K562 (cell line): Measurements from ENCODE around the gene ZNF235. TPM values are rescaled to one million over a fixed set of nuclear protein-coding genes. Genes with fewer than 3 reads are reported as not detected.

Source experiments
- ATAC-seq: fragments of 200-7000 bp; cut with Tn5 transposase; 3 replicates; pipeline ENCODE4 v1.9.1; 2020; ENCODE audit warnings: moderate library complexity
- BruUV-seq: library from RNA; stranded (reverse); fragments of 400-500 nt; replicated peaks from 2 replicates; lab custom pipeline; 2021; lab: Mats Ljungman, UMichigan
- CTCF ChIA-PET: fragments of 300-600 bp; formaldehyde crosslinking; extraction: SDS; loops from one replicate; lab custom pipeline; 2021; ENCODE audit warnings: low intra/inter-chr PET ratio; lab: Yijun Ruan, JAX
- POLR2A ChIA-PET: fragments of 300-600, 350-650 bp; sonication (Branson Sonifier 250); formaldehyde crosslinking; extraction: SDS; loops from one replicate; lab custom pipeline; 2021; ENCODE audit warnings: antibody characterized with exemption, inconsistent platforms; lab: Yijun Ruan, JAX
- DNase-seq, 4 experiments: peaks; one replicate each; pipeline versions ENCODE4 v3.0.0 to v3.0.0-alpha.2; 2011 to 2018; ENCODE audit warnings: low spot score in 3 of 4, mixed read lengths in 3 of 4; ENCODE audit errors: extremely low read depth in 1 of 4
- FAIRE-seq: peaks from 2 replicates; lab custom pipeline; 2011; peaks lifted over from hg19 to GRCh38; lab: Jason Lieb, UNC
- H2AFZ ChIP-seq: 2 replicates; pipeline ENCODE4 v1.6.0; 2011; ENCODE audit warnings: low read depth, low read length, control low read depth, inconsistent platforms
- H3K27ac ChIP-seq: fragments of 200-600 bp; 3 replicates; pipeline ENCODE4 v1.8.0; 2011; ENCODE audit warnings: low read depth, mild to moderate bottlenecking, control low read depth, inconsistent platforms, low read length, moderate library complexity, mixed read lengths; ENCODE audit errors: extremely low read depth
- H3K27me3 ChIP-seq, 2 experiments: fragments of 300-600 bp in 1 of 2; 2 replicates in 1 of 2; 3 replicates in 1 of 2; pipeline versions ENCODE4 v1.6.0 to v1.8.0; 2011; ENCODE audit warnings: inconsistent platforms in 2 of 2, low read length in 2 of 2, mild to moderate bottlenecking in 1 of 2, mixed read lengths in 1 of 2, moderate library complexity in 1 of 2; ENCODE audit not compliant: control insufficient read depth in 2 of 2, insufficient read depth in 2 of 2
- H3K36me3 ChIP-seq: fragments of 300-600 bp; 3 replicates; pipeline ENCODE4 v1.8.0; 2011; ENCODE audit warnings: mild to moderate bottlenecking, low read length, inconsistent platforms; ENCODE audit not compliant: control insufficient read depth, insufficient read depth
- H3K4me1 ChIP-seq, 2 experiments: fragments of 200-600 bp in 1 of 2; replicated peaks in 1 of 2; 2 replicates in 1 of 2; 3 replicates in 1 of 2; pipeline versions ENCODE4 v1.5.1 to v1.8.0; 2011; ENCODE audit warnings: inconsistent platforms in 2 of 2, low read length in 2 of 2, mild to moderate bottlenecking in 1 of 2, mixed read lengths in 1 of 2, moderate library complexity in 1 of 2; ENCODE audit not compliant: control insufficient read depth in 2 of 2, insufficient read depth in 2 of 2
- H3K4me2 ChIP-seq: 2 replicates; pipeline ENCODE4 v1.6.1; 2011; ENCODE audit warnings: low read length, control low read depth, inconsistent platforms, mixed read lengths; ENCODE audit not compliant: insufficient read depth
- H3K4me3 ChIP-seq: fragments of 200-600 bp; sonication (generic), shearing (Covaris generic); 2 replicates; pipeline ENCODE4 v1.5.1; 2016; ENCODE audit warnings: control low read depth, inconsistent platforms
- H3K79me2 ChIP-seq: fragments of 200-600 bp; 3 replicates; pipeline ENCODE4 v1.8.0; 2011; ENCODE audit warnings: low read length, inconsistent platforms; ENCODE audit not compliant: control insufficient read depth, insufficient read depth
- H3K9ac ChIP-seq, 2 experiments: 2 replicates each; pipeline versions ENCODE4 v1.6.0 to v1.6.1; 2011; ENCODE audit warnings: low read depth in 2 of 2, low read length in 2 of 2, control low read depth in 1 of 2, inconsistent platforms in 1 of 2, mild to moderate bottlenecking in 1 of 2, mixed read lengths in 1 of 2; ENCODE audit not compliant: insufficient read depth in 1 of 2
- H3K9me1 ChIP-seq: one replicate; pipeline ENCODE4 v1.6.0; 2011; ENCODE audit warnings: inconsistent platforms, mild to moderate bottlenecking, low read length, moderate library complexity; ENCODE audit not compliant: control insufficient read depth, insufficient read depth
- H3K9me3 ChIP-seq: replicated peaks from 2 replicates; pipeline ENCODE4 v1.5.1; 2011; ENCODE audit warnings: low read depth, low read length, inconsistent platforms; ENCODE audit not compliant: control insufficient read depth, insufficient read depth
- H4K20me1 ChIP-seq: replicated peaks from 2 replicates; pipeline ENCODE4 v1.6.1; 2011; ENCODE audit warnings: low read length, inconsistent platforms, mixed read lengths; ENCODE audit not compliant: control insufficient read depth, insufficient read depth
- HDAC3 ChIP-seq: fragments of 450-650 bp; IDR thresholded peaks from 2 replicates; pipeline ENCODE4 v1.6.1; 2018; ENCODE audit warnings: borderline replicate concordance, mild to moderate bottlenecking, moderate library complexity; ENCODE audit not compliant: partially characterized antibody
- JUN ChIP-seq, 2 experiments: sonication (generic) in 1 of 2; formaldehyde crosslinking in 1 of 2; IDR thresholded peaks; 2 replicates each; pipeline versions ENCODE4 v1.6.1 to v1.8.0; 2012 to 2022; ENCODE audit warnings: borderline replicate concordance in 2 of 2, mild to moderate bottlenecking in 2 of 2, improper control_type of control experiment in 1 of 2, low read depth in 1 of 2, low read length in 1 of 2, missing genetic modification reagents in 1 of 2
- MLX ChIP-seq, 2 experiments: fragments of 450-650 bp in 1 of 2; sonication (generic) in 1 of 2; formaldehyde crosslinking; conservative IDR thresholded peaks; 2 replicates each; pipeline versions ENCODE4 v1.4.0 to v1.8.1; 2020 to 2022; ENCODE audit warnings: mild to moderate bottlenecking in 1 of 2, missing genetic modification reagents in 1 of 2
- MYBL2 ChIP-seq, 2 experiments: fragments of 450-650 bp in 1 of 2; sonication (generic) in 1 of 2; formaldehyde crosslinking in 1 of 2; IDR thresholded peaks; 2 replicates each; pipeline versions ENCODE4 v1.6.1 to v1.8.1; 2017 to 2022; ENCODE audit warnings: borderline replicate concordance in 1 of 2, inconsistent platforms in 1 of 2, low read depth in 1 of 2, mild to moderate bottlenecking in 1 of 2, missing genetic modification reagents in 1 of 2, moderate library complexity in 1 of 2
- ZBTB5 ChIP-seq: fragments of 450-650 bp; IDR thresholded peaks from 2 replicates; pipeline ENCODE4 v1.6.1; 2017; ENCODE audit warnings: antibody characterized with exemption
- ZNF431 ChIP-seq: sonication (generic); formaldehyde crosslinking; IDR thresholded peaks from 2 replicates; pipeline ENCODE4 v1.8.0; 2022; ENCODE audit warnings: mild to moderate bottlenecking, missing genetic modification reagents
- WGBS: fragments of 100-300 bp; shearing (Covaris generic); methylation state at CpG from one replicate; pipeline ENCODE4 v1.1.6; 2016; ENCODE audit warnings: low coverage, mixed read lengths; ENCODE audit not compliant: insufficient coverage; ENCODE audit errors: missing lambda C conversion rate; 5-methylcytosine and 5-hydroxymethylcytosine counted together
- in situ Hi-C: fragments of 300-500 bp; cut with MboI; formaldehyde crosslinking; loops from 4 replicates; pipeline ENCODE4 v1.15.0; 2018; ENCODE audit warnings: inconsistent platforms, mixed read lengths
- intact Hi-C: fragments of 100-400 bp; cut with micrococcal nuclease; formaldehyde crosslinking; loops from 2 replicates; pipeline ENCODE4 v1.14.2; 2022
- polyA plus RNA-seq, 8 experiments: library from polyadenylated mRNA; depleted of rRNA in 4 of 8; stranded (reverse) in 5 of 8; unstranded in 3 of 8; fragments of >200 nt; fragmentation: Nextera tagmentation in 2 of 8; fragmentation: Illumina TruSeq in 1 of 8; extraction: Ambion mirVana in 2 of 8; extraction: Trizol in 1 of 8; gene quantifications; 2 replicates each; pipeline versions ENCODE4 v1.2.1 to v1.2.3, GENCODE V29; 2011 to 2014; ENCODE audit warnings: inconsistent platforms in 1 of 8, missing spikeins in 1 of 8
- total RNA-seq, 7 experiments: library from RNA; depleted of rRNA in 6 of 7; stranded (reverse); fragments of >200 nt in 6 of 7; fragmentation: Illumina TruSeq in 2 of 7; extraction: Trizol in 2 of 7; gene quantifications; 2 replicates each; pipeline versions ENCODE4 v1.2.1 to v1.2.3, GENCODE V29; 2011 to 2021; ENCODE audit warnings: low replicate concordance in 1 of 7
- TF ChIP-seq, protein P1 (sequence below): fragments of 250-450 bp; sonication (Bioruptor Pico); IDR thresholded peaks from 2 replicates; pipeline ENCODE4 v1.4.0; 2020; ENCODE audit warnings: mild to moderate bottlenecking, moderate library complexity
- TF ChIP-seq, protein P2 (sequence below): sonication (generic); formaldehyde crosslinking; IDR thresholded peaks from 2 replicates; pipeline ENCODE4 v1.8.1; 2023; ENCODE audit warnings: missing genetic modification reagents, mild to moderate bottlenecking, borderline replicate concordance

The ZNF235 gene
- total and polyA plus RNA-seq, 9 of the 15 experiments (the other 6 are each of a cell fraction or from before 2014, with no cell fraction given) = 0.68 to 2.9 (median 1.3) TPM

DNA sequence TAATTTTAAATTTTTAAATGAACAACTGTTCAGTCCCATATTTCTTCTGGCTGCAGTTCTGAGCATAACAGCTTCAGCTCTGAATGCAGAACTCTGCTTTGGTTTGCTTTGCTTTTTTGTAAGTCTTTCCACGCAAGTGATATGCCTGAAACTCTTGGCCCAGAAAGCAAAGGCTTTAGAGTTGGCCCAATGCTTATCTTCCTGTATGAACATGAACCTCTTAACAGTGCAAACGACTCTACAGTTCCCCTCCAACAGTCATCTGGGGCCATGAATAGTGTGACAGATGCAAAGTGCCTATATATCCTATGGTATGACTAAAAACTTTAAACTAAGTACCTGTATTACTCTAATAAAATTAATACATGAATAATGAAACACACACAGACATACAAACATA, 37.0 kb upstream of the ZNF235 start:
- no peak overlapping the region for H3K9ac ChIP-seq
- no peaks in the 10 kb centered on the region for H3K9me3 ChIP-seq
- no peaks in the 10 kb centered on the region for H3K27me3 ChIP-seq
- intact Hi-C loops = no loop called here
- DNase-seq (no peak), FAIRE-seq (no peak), ATAC-seq (no peak)
- no peak overlapping the region for H3K4me3 ChIP-seq
- no peaks in the 10 kb centered on the region for H3K36me3 ChIP-seq
- no peak overlapping the region for H3K27ac ChIP-seq
- BruUV-seq = no TSS peak
- H3K9me1 ChIP-seq = no peaks in the 10 kb centered on the region
- H3K4me2 ChIP-seq = no peak overlapping the region
- in situ Hi-C loops = no loop called here
- H4K20me1 ChIP-seq = no peaks in the 10 kb centered on the region
- no peak overlapping the region for H2AFZ ChIP-seq
- 0% methylated on average over 2 of the region's 2 CpGs for WGBS
- POLR2A ChIA-PET = no interaction called here
- no peaks in the 10 kb centered on the region for H3K4me1 ChIP-seq
- no peaks in the 10 kb centered on the region for H3K79me2 ChIP-seq
- CTCF ChIA-PET = no interaction called here
- TF ChIP-seq, protein P1, sequence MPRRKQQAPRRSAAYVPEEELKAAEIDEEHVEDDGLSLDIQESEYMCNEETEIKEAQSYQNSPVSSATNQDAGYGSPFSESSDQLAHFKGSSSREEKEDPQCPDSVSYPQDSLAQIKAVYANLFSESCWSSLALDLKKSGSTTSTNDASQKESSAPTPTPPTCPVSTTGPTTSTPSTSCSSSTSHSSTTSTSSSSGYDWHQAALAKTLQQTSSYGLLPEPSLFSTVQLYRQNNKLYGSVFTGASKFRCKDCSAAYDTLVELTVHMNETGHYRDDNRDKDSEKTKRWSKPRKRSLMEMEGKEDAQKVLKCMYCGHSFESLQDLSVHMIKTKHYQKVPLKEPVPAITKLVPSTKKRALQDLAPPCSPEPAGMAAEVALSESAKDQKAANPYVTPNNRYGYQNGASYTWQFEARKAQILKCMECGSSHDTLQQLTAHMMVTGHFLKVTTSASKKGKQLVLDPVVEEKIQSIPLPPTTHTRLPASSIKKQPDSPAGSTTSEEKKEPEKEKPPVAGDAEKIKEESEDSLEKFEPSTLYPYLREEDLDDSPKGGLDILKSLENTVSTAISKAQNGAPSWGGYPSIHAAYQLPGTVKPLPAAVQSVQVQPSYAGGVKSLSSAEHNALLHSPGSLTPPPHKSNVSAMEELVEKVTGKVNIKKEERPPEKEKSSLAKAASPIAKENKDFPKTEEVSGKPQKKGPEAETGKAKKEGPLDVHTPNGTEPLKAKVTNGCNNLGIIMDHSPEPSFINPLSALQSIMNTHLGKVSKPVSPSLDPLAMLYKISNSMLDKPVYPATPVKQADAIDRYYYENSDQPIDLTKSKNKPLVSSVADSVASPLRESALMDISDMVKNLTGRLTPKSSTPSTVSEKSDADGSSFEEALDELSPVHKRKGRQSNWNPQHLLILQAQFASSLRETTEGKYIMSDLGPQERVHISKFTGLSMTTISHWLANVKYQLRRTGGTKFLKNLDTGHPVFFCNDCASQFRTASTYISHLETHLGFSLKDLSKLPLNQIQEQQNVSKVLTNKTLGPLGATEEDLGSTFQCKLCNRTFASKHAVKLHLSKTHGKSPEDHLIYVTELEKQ (CRISPR knock-in tag) = no peak
- TF ChIP-seq ZNF431 (CRISPR knock-in tag) = no peak
- TF ChIP-seq HDAC3 = no peak
- TF ChIP-seq MYBL2 (IDR thresholded peaks at IDR 0.05; ENCODE audit: low read depth) = no peak
- no peak for TF ChIP-seq MYBL2 (CRISPR knock-in tag; IDR thresholded peaks at IDR 0.05; ENCODE audit: borderline replicate concordance)
- no peak for TF ChIP-seq JUN (IDR thresholded peaks at IDR 0.05; ENCODE audit: borderline replicate concordance, low read depth, low read length)
- TF ChIP-seq JUN (CRISPR knock-in tag; IDR thresholded peaks at IDR 0.05; ENCODE audit: borderline replicate concordance) = no peak
- TF ChIP-seq MLX (CRISPR knock-in tag; conservative IDR thresholded peaks at IDR 0.05) = no peak
- TF ChIP-seq ZBTB5 = no peak
- TF ChIP-seq, protein P2, sequence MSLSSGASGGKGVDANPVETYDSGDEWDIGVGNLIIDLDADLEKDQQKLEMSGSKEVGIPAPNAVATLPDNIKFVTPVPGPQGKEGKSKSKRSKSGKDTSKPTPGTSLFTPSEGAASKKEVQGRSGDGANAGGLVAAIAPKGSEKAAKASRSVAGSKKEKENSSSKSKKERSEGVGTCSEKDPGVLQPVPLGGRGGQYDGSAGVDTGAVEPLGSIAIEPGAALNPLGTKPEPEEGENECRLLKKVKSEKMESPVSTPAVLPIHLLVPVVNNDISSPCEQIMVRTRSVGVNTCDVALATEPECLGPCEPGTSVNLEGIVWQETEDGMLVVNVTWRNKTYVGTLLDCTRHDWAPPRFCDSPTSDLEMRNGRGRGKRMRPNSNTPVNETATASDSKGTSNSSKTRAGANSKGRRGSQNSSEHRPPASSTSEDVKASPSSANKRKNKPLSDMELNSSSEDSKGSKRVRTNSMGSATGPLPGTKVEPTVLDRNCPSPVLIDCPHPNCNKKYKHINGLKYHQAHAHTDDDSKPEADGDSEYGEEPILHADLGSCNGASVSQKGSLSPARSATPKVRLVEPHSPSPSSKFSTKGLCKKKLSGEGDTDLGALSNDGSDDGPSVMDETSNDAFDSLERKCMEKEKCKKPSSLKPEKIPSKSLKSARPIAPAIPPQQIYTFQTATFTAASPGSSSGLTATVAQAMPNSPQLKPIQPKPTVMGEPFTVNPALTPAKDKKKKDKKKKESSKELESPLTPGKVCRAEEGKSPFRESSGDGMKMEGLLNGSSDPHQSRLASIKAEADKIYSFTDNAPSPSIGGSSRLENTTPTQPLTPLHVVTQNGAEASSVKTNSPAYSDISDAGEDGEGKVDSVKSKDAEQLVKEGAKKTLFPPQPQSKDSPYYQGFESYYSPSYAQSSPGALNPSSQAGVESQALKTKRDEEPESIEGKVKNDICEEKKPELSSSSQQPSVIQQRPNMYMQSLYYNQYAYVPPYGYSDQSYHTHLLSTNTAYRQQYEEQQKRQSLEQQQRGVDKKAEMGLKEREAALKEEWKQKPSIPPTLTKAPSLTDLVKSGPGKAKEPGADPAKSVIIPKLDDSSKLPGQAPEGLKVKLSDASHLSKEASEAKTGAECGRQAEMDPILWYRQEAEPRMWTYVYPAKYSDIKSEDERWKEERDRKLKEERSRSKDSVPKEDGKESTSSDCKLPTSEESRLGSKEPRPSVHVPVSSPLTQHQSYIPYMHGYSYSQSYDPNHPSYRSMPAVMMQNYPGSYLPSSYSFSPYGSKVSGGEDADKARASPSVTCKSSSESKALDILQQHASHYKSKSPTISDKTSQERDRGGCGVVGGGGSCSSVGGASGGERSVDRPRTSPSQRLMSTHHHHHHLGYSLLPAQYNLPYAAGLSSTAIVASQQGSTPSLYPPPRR (CRISPR knock-in tag) = no peak
